ENCODE results near the gene SNX22. TPM values are rescaled to one million over a fixed set of nuclear protein-coding genes. Genes with fewer than 3 reads are reported as not detected.

SNX22 gene
- total and polyA plus RNA-seq, 2 of the 8 experiments (the other 6 are each of a cell fraction or from before 2014, with no cell fraction given) = 4.9 TPM

DNA sequence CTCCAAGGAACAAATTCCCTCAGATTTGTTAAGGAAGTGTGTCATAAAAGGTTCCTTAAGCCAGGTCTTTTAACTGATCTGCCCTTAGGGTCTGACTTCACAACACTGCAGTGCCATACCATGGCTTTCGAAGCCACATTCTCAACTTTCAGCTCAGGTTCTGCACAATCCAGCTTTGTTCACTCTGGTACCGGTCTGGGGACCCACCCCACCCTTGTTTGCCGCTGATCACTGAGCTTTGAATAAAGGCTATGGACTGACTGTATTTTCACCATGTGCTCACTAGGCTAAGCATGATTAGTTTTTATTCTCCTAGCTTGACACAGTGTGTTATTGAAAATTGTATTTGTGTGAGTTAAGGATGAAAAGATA is 39.9 kb upstream of the SNX22 start:
- no peak overlapping the region for H3K14ac ChIP-seq (ENCODE audit: insufficient read length)
- TF ChIP-seq HDAC6 (IDR thresholded peaks at IDR 0.05; ENCODE audit: low read depth, low read length) (no peak), TBP (IDR thresholded peaks at IDR 0.05; ENCODE audit: low read depth, low read length) (no peak), PHF8 (conservative IDR thresholded peaks at IDR 0.05; ENCODE audit: low read depth, low read length) (no peak), EGR1 (IDR thresholded peaks at IDR 0.05; ENCODE audit: borderline replicate concordance, low read depth, low read length) (no peak), CREB1 (IDR thresholded peaks at IDR 0.05) (no peak), JUND (IDR thresholded peaks at IDR 0.05; ENCODE audit: low read length) (no peak), RBBP5 (IDR thresholded peaks at IDR 0.05; ENCODE audit: borderline replicate concordance, low read depth, low read length) (no peak), ASH2L (IDR thresholded peaks at IDR 0.05; ENCODE audit: low read length) (no peak), SP1 (IDR thresholded peaks at IDR 0.05; ENCODE audit: low read depth, low read length) (no peak), HDAC2 (IDR thresholded peaks at IDR 0.05; ENCODE audit: borderline replicate concordance in 1 of 2, low read depth in 2 of 2, low read length in 2 of 2) (no peak), RFX5 (IDR thresholded peaks at IDR 0.05; ENCODE audit: borderline replicate concordance, low read depth, low read length) (no peak)
- H3K9ac ChIP-seq (replicated peaks in 1 of 4; ENCODE audit: extremely low read depth in 1 of 4, low read depth in 3 of 4, low read length in 3 of 4) = no peak overlapping the region
- H2BK20ac ChIP-seq (ENCODE audit: low read length) = no peak overlapping the region
- 90% methylated on average over 3 of the region's 3 CpGs; no CpG with 5 or more reads in 1 of the 2 experiments for WGBS, 2 experiments (ENCODE audit: extremely low coverage in 1 of 2, insufficient coverage in 1 of 2, insufficient read length in 1 of 2, insufficient replicate concordance in 2 of 2, low coverage in 1 of 2, low lambda C conversion rate in 2 of 2, missing lambda C conversion rate in 1 of 2)
- H3K23me2 ChIP-seq (ENCODE audit: low read depth, low read length) = no peaks in the 10 kb centered on the region
- H3K18ac ChIP-seq (ENCODE audit: extremely low read depth, low read length) = no peak overlapping the region
- H3K79me1 ChIP-seq (ENCODE audit: low read depth, low read length) = no peaks in the 10 kb centered on the region
- no peaks in the 10 kb centered on the region for H3K9me3 ChIP-seq (ENCODE audit: insufficient read depth in 2 of 2, low read depth in 1 of 2, low read length in 1 of 2)
- no peak overlapping the region for H3K27ac ChIP-seq (ENCODE audit: low read depth, low read length)
- no peak overlapping the region for H3K4ac ChIP-seq (replicated peaks; ENCODE audit: insufficient read length, low read depth, low read length)
- H2BK120ac ChIP-seq (replicated peaks; ENCODE audit: low read depth, low read length) = no peak overlapping the region
- CTCF ChIA-PET (ENCODE audit: partially characterized antibody) = interaction anchor here (0.9 to 2.7 kb wide), 6 partner anchors 12 to 43 kb away, joined by 3 to 8 read pairs (median 6); partner anchors contain the start of gene SNX1
- FAIRE-seq (no peak), DNase-seq (ENCODE audit: low read depth in 1 of 2, low spot score in 2 of 2) (no peak)
- POLR2A ChIA-PET (ENCODE audit: partially characterized antibody) = interaction anchor here (1.2 to 1.6 kb wide), 2 partner anchors 9 to 16 kb away, joined by 3 to 4 read pairs; partner anchors contain the start of gene SNX1
- H4K91ac ChIP-seq (replicated peaks; ENCODE audit: insufficient read length, low read length) = no peak overlapping the region
- no peak overlapping the region for H2BK15ac ChIP-seq (ENCODE audit: low read length)
- H4K5ac ChIP-seq (ENCODE audit: insufficient read length, low read depth, low read length) = no peak overlapping the region
- H2BK5ac ChIP-seq (ENCODE audit: low read depth, low read length) = no peak overlapping the region
- no peaks in the 10 kb centered on the region for H3K27me3 ChIP-seq (replicated peaks in 1 of 4; ENCODE audit: control insufficient read depth in 3 of 4, extremely low read depth in 1 of 4, insufficient read depth in 3 of 4, low read length in 3 of 4)
- no peak overlapping the region for H3K4me3 ChIP-seq (ENCODE audit: extremely low read depth in 1 of 4, insufficient read depth in 2 of 4, low read depth in 3 of 4, low read length in 4 of 4)
- no peak overlapping the region for H3K23ac ChIP-seq (ENCODE audit: insufficient read length)
- peaks cover 0 to 4% (median 0%) of the 10 kb centered on the region in 4 experiments; a peak in 1 of 7 replicates for H3K4me1 ChIP-seq (replicated peaks in 1 of 4; ENCODE audit: control insufficient read depth in 3 of 4, insufficient read depth in 4 of 4, low read length in 3 of 4)
- no peak overlapping the region for H3K4me2 ChIP-seq (ENCODE audit: insufficient read depth in 1 of 2, low read depth in 2 of 2, low read length in 2 of 2)
- H3K79me2 ChIP-seq (ENCODE audit: control insufficient read depth in 1 of 2, insufficient read depth in 2 of 2, low read length in 2 of 2) = 0 out of 4 replicates have a peak, but pooled peaks cover 0 to 8% of the 10 kb centered on the region in 2 experiments
- H2AK5ac ChIP-seq (ENCODE audit: low read depth, low read length) = no peak overlapping the region
- H3K56ac ChIP-seq (replicated peaks; ENCODE audit: insufficient read length, low read depth, low read length) = no peak overlapping the region
- H4K8ac ChIP-seq (ENCODE audit: extremely low read depth, insufficient read depth, low read length) = no peak overlapping the region
- H2BK12ac ChIP-seq (ENCODE audit: low read depth, low read length) = no peak overlapping the region
- H2AFZ ChIP-seq (ENCODE audit: low read length) = no peak overlapping the region
- H3K36me3 ChIP-seq (ENCODE audit: control insufficient read depth in 2 of 4, insufficient read depth in 4 of 4, low read length in 3 of 4) = peaks cover 0 to 14% (median 4%) of the 10 kb centered on the region in 4 experiments; a peak in 2 of 8 replicates
- H4K20me1 ChIP-seq (replicated peaks in 1 of 2; ENCODE audit: control insufficient read depth in 1 of 2, insufficient read depth in 2 of 2, low read length in 2 of 2) = peaks cover 0 to 4% of the 10 kb centered on the region in 2 experiments
